B cell (primary cell): ENCODE data around the gene GPR162. TPM values are rescaled to one million over a fixed set of nuclear protein-coding genes. Genes with fewer than 3 reads are reported as not detected.

Source experiments
- ATAC-seq: fragments of 200-7000 bp; cut with Tn5 transposase; one replicate; pipeline ENCODE4 v1.10.0; 2021; ENCODE audit warnings: low read depth, mild to moderate bottlenecking, moderate number of reproducible peaks, moderate library complexity
- CTCF ChIA-PET: fragments of 350-600 bp; sonication (Branson Sonifier 250); formaldehyde crosslinking; loops from one replicate; lab custom pipeline; 2021; ENCODE audit warnings: antibody characterized with exemption, inconsistent platforms; lab: Charles Lee
- POLR2A ChIA-PET: fragments of 350-600 bp; sonication (Branson Sonifier 250); formaldehyde crosslinking; loops from one replicate; lab custom pipeline; 2021; ENCODE audit warnings: antibody characterized with exemption; lab: Charles Lee
- DNase-seq: peaks from one replicate; pipeline ENCODE4 v3.0.0; 2013
- H2AFZ ChIP-seq: 2 replicates; pipeline ENCODE4 v1.6.1; 2012; ENCODE audit warnings: mild to moderate bottlenecking, low read depth, low read length; ENCODE audit not compliant: insufficient read depth, poor library complexity, severe bottlenecking
- H3K27ac ChIP-seq, 2 donors: 1 replicate in 1 of 2; 2 replicates in 1 of 2; pipeline ENCODE4 v1.5.1; 2012 to 2013; ENCODE audit warnings: low read length in 2 of 2, mild to moderate bottlenecking in 2 of 2, moderate library complexity in 1 of 2
- H3K27me3 ChIP-seq, 4 experiments: fragments of 200-600 bp in 1 of 4; sonication (generic) in 1 of 4; replicated peaks in 1 of 4; 1 replicate in 2 of 4; 2 replicates in 2 of 4; pipeline versions ENCODE4 v1.6.1 to v1.7.0; 2013 to 2016; ENCODE audit warnings: low read length in 3 of 4, mild to moderate bottlenecking in 2 of 4, mixed read lengths in 1 of 4, moderate library complexity in 1 of 4; ENCODE audit not compliant: insufficient read depth in 4 of 4, control insufficient read depth in 3 of 4; ENCODE audit errors: control extremely low read depth in 1 of 4
- H3K36me3 ChIP-seq, 2 experiments: replicated peaks in 1 of 2; 1 replicate in 1 of 2; 2 replicates in 1 of 2; pipeline versions ENCODE4 v1.6.1 to v1.7.1; 2013; ENCODE audit warnings: low read length in 1 of 2; ENCODE audit not compliant: insufficient read depth in 2 of 2, control insufficient read depth in 1 of 2; ENCODE audit errors: control extremely low read depth in 1 of 2, extremely low read depth in 1 of 2
- H3K4me1 ChIP-seq, 2 donors: fragments of 200-600 bp in 1 of 2; sonication (generic) in 1 of 2; 1 replicate in 1 of 2; 2 replicates in 1 of 2; pipeline versions ENCODE4 v1.5.1 to v1.6.1; 2013 to 2017; ENCODE audit warnings: low read length in 2 of 2; ENCODE audit not compliant: control insufficient read depth in 2 of 2, insufficient read depth in 2 of 2
- H3K4me2 ChIP-seq: replicated peaks from 2 replicates; pipeline ENCODE3; 2012; ENCODE audit warnings: mild to moderate bottlenecking, low read depth, low read length; ENCODE audit not compliant: poor library complexity, severe bottlenecking
- H3K4me3 ChIP-seq, 5 experiments: fragments of 200-600 bp in 1 of 5; sonication (generic) in 1 of 5; 1 replicate in 3 of 5; 2 replicates in 2 of 5; pipeline versions ENCODE4 v1.5.1 to v1.7.0; 2011 to 2016; ENCODE audit warnings: low read length in 4 of 5, mild to moderate bottlenecking in 4 of 5, low read depth in 2 of 5, control low read depth in 1 of 5, moderate library complexity in 1 of 5; ENCODE audit not compliant: insufficient read depth in 1 of 5; ENCODE audit errors: control extremely low read depth in 1 of 5, extremely low read depth in 1 of 5
- H3K79me2 ChIP-seq: fragments of 200-600 bp; sonication (generic); one replicate; pipeline ENCODE4 v1.6.0; 2016; ENCODE audit warnings: low read length; ENCODE audit not compliant: control insufficient read depth, insufficient read depth
- H3K9ac ChIP-seq: fragments of 200-600 bp; sonication (generic); 2 replicates; pipeline ENCODE4 v1.6.1; 2017; ENCODE audit warnings: mild to moderate bottlenecking, low read length, moderate library complexity
- H3K9me3 ChIP-seq, 3 donors: one replicate each; pipeline versions ENCODE4 v1.6.1 to v1.7.1; 2013; ENCODE audit warnings: low read length in 2 of 3; ENCODE audit not compliant: control insufficient read depth in 2 of 3, insufficient read depth in 1 of 3; ENCODE audit errors: control extremely low read depth in 1 of 3
- H4K20me1 ChIP-seq: 2 replicates; pipeline ENCODE4 v1.6.0; 2012; ENCODE audit warnings: mild to moderate bottlenecking, low read length; ENCODE audit not compliant: insufficient read depth, control insufficient read depth, poor library complexity, severe bottlenecking
- H3K27ac Mint-ChIP-seq: one replicate; pipeline ENCODE4 v1.8.0; 2021; ENCODE audit warnings: mixed read lengths
- H3K27me3 Mint-ChIP-seq: one replicate; pipeline ENCODE4 v1.8.0; 2021; ENCODE audit warnings: mixed read lengths
- H3K4me1 Mint-ChIP-seq: one replicate; pipeline ENCODE4 v1.8.0; 2021; ENCODE audit warnings: mixed read lengths
- H3K4me3 Mint-ChIP-seq: one replicate; pipeline ENCODE4 v1.8.0; 2021; ENCODE audit warnings: mixed read lengths
- H3K9me3 Mint-ChIP-seq: one replicate; pipeline ENCODE4 v1.8.0; 2022; ENCODE audit warnings: mixed read lengths; ENCODE audit not compliant: insufficient read depth
- EZH2 ChIP-seq: IDR thresholded peaks from 2 replicates; pipeline ENCODE4 v1.6.1; 2012; ENCODE audit warnings: borderline replicate concordance, low read depth, mild to moderate bottlenecking, moderate library complexity, low read length; ENCODE audit not compliant: insufficient read depth, poor library complexity, severe bottlenecking
- WGBS: methylation state at CpG from one replicate; pipeline ENCODE4 v1.1.5; 2013; ENCODE audit warnings: missing lambda C conversion rate; ENCODE audit not compliant: insufficient coverage; 5-methylcytosine and 5-hydroxymethylcytosine counted together
- intact Hi-C: fragments of 100-400 bp; cut with micrococcal nuclease; formaldehyde crosslinking; loops from one replicate; pipeline ENCODE4 v1.10.0; 2022
- polyA plus RNA-seq: library from polyadenylated mRNA; depleted of rRNA; stranded (reverse); fragments of >200 nt; gene quantifications from 2 replicates; pipeline ENCODE4 v1.2.3, GENCODE V29; 2012
- total RNA-seq, 2 donors: library from RNA; stranded (reverse); fragments of 120-200 nt in 1 of 2; gene quantifications; 1 replicate in 1 of 2; 2 replicates in 1 of 2; pipeline versions ENCODE4 v1.2.3 to v1.2.4, GENCODE V29; 2013 to 2022
- TF ChIP-seq, protein P1 (sequence below): fragments of 200-600 bp; IDR thresholded peaks from one replicate; pipeline ENCODE4 v1.8.0; 2022; ENCODE audit warnings: antibody characterized with exemption, mild to moderate bottlenecking

GPR162 gene
- total and polyA plus RNA-seq, 2 donors (not counting 1 experiment from before 2014, with no cell fraction given): 0.54 TPM; not detected in 1

DNA sequence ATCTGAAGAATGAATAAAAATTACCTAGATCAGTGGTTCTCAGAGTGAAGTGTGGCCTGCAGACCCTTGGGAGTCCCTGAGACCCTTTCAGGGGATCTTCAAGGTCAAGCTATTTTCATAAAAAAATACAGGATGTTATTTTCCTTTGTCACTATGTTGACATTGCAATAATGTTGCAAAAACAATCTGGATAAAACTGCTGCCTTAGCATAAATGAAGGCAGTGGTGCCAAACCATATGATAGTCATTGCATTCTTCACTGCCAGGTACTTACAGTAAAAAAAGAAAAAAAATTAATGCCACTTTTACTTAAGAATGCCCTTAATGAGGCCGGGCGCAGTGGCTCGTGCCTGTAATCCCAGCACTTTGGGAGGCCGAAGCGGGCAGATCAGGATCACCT lies 34.3 kb upstream of the GPR162 start:
- Histone ChIP-seq H3K9ac (no peak overlapping the region), H3K27ac (no peak overlapping the region), H3K4me2 (no peak overlapping the region), H2AFZ (no peak overlapping the region), H3K36me3 (no peaks in the 10 kb centered on the region), H3K9me3 (no peaks in the 10 kb centered on the region), H4K20me1 (no peaks in the 10 kb centered on the region), H3K4me3 (no peak overlapping the region), H3K27me3 (peaks cover 0 to 13% (median 0%) of the 10 kb centered on the region in 4 experiments), H3K79me2 (no peaks in the 10 kb centered on the region), H3K4me1 (peaks cover 4 to 6% of the 10 kb centered on the region in 2 donors)
- no peak for DNase-seq
- ChIA-PET POLR2A (no interaction called here), CTCF (interaction anchor here (1.4 to 1.5 kb wide), 3 partner anchors 21 to 26 kb away, joined by 3 read pairs; no protein-coding TSS in a partner anchor)
- WGBS: 98% methylated on average over 5 of the region's 5 CpGs
- intact Hi-C loops: no loop called here
- ATAC-seq: no peak
- peaks cover 11% of the 10 kb centered on the region for H3K27me3 Mint-ChIP-seq
- H3K9me3 Mint-ChIP-seq: no peaks in the 10 kb centered on the region
- no peak overlapping the region for H3K27ac Mint-ChIP-seq
- H3K4me3 Mint-ChIP-seq: no peak overlapping the region
- no peak for TF ChIP-seq EZH2
- TF ChIP-seq, protein P1, sequence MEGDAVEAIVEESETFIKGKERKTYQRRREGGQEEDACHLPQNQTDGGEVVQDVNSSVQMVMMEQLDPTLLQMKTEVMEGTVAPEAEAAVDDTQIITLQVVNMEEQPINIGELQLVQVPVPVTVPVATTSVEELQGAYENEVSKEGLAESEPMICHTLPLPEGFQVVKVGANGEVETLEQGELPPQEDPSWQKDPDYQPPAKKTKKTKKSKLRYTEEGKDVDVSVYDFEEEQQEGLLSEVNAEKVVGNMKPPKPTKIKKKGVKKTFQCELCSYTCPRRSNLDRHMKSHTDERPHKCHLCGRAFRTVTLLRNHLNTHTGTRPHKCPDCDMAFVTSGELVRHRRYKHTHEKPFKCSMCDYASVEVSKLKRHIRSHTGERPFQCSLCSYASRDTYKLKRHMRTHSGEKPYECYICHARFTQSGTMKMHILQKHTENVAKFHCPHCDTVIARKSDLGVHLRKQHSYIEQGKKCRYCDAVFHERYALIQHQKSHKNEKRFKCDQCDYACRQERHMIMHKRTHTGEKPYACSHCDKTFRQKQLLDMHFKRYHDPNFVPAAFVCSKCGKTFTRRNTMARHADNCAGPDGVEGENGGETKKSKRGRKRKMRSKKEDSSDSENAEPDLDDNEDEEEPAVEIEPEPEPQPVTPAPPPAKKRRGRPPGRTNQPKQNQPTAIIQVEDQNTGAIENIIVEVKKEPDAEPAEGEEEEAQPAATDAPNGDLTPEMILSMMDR: no peak
- H3K4me1 Mint-ChIP-seq: peaks cover 2% of the 10 kb centered on the region

DNA sequence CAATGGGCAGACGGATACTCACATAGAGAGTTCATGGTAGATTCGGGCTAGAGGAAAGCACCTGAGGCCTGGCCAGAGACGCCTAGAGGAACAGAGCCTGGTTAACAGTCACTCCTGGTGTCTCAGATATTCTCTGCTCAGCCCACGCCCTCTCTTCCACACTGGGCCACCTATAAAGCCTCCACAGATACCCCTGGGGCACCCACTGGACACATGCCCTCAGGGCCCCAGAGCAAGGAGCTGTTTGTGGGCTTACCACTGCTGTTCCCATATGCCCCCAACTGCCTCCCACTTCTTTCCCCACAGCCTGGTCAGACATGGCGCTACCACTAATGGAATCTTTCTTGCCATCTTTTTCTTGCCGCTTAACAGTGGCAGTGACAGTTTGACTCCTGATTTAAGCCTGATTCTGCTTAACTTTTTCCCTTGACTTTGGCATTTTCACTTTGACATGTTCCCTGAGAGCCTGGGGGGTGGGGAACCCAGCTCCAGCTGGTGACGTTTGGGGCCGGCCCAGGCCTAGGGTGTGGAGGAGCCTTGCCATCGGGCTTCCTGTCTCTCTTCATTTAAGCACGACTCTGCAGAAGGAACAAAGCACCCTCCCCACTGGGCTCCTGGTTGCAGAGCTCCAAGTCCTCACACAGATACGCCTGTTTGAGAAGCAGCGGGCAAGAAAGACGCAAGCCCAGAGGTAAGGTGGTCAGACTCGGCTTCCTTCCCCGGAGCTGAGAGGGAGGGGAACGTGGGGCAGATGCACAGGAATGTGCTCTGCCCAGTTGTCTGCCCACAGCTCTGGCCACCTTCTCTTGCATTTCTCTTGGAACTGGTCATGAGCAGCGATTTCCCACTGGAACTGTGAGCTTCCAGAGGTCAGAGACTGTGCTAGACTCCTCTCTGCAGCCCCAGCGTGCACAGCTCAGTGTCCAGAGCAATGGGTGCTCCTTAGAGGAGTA lies 32.4 kb upstream of the GPR162 start, which contains the start of gene CD4:
TSS of gene CD4 (plus strand) at position 557 of the 953 bp plus-strand sequence. CDS start 10,611 bp downstream, outside the sequence.
- intact Hi-C loops: no loop called here
- Histone ChIP-seq H3K4me2 (no peak within 1 kb of the TSS), H3K36me3 (no peaks in the 10 kb centered on the region), H3K27me3 (peaks cover 0 to 22% (median 0%) of the 10 kb centered on the region in 4 experiments), H3K27ac (no peak within 1 kb of the TSS), H3K4me3 (no peak within 1 kb of the TSS), H3K79me2 (no peaks in the 10 kb centered on the region), H2AFZ (peak within 1 kb of the TSS; percentile 0), H3K4me1 (peaks cover 13 to 19% of the 10 kb centered on the region in 2 donors), H3K9me3 (no peaks in the 10 kb centered on the region), H3K9ac (no peak within 1 kb of the TSS), H4K20me1 (no peaks in the 10 kb centered on the region)
- Mint-ChIP-seq H3K9me3 (no peaks in the 10 kb centered on the region), H3K27me3 (peaks cover 16% of the 10 kb centered on the region), H3K27ac (no peak within 1 kb of the TSS), H3K4me1 (peaks cover 13% of the 10 kb centered on the region), H3K4me3 (no peak within 1 kb of the TSS)
- ATAC-seq (no peak), DNase-seq (no peak)
- ChIA-PET POLR2A (interaction anchor here (0.6 kb wide), 1 partner anchor 142 kb away, joined by 3 read pairs; no protein-coding TSS in a partner anchor), CTCF (interaction anchor here (1.3 kb wide), 1 partner anchor 324 kb away, joined by 3 read pairs; no protein-coding TSS in a partner anchor)
- WGBS: 62% methylated on average over 15 of the region's 18 CpGs
- no peak for TF ChIP-seq EZH2
- TF ChIP-seq, protein P1: no peak
